ENCODE results near the gene IZUMO1R. TPM values are rescaled to one million over a fixed set of nuclear protein-coding genes. Genes with fewer than 3 reads are reported as not detected.

IZUMO1R gene
- total and polyA plus RNA-seq, 2 donors (not counting 3 experiments of a cell fraction or from before 2014, with no cell fraction given): not detected

- no peak overlapping the region for H3K9ac ChIP-seq (replicated peaks; ENCODE audit: extremely low read depth, insufficient read depth, low read length)
- no peaks in the 10 kb centered on the region for H3K36me3 ChIP-seq (ENCODE audit: control insufficient read depth in 2 of 2, extremely low read depth in 1 of 2, insufficient read depth in 2 of 2, low read length in 2 of 2)
- FAIRE-seq (no peak), DNase-seq (ENCODE audit: low read depth, low spot score) (no peak)
- CTCF ChIA-PET: no interaction called here
- H3K4me3 ChIP-seq (replicated peaks in 1 of 3; ENCODE audit: insufficient read depth in 1 of 3, low read depth in 1 of 3, low read length in 3 of 3): no peak overlapping the region
- TF ChIP-seq CTCF (IDR thresholded peaks at IDR 0.05; ENCODE audit: extremely low read depth in 1 of 2, insufficient read depth in 1 of 2, low read depth in 1 of 2, low read length in 2 of 2): no peak
- TF ChIP-seq MAX (IDR thresholded peaks at IDR 0.05; ENCODE audit: insufficient read depth, insufficient read length): no peak
- no peak for TF ChIP-seq JUN (IDR thresholded peaks at IDR 0.05; ENCODE audit: borderline replicate concordance, insufficient read depth, insufficient read length, low read depth)
- no peak for TF ChIP-seq POLR2AphosphoS5 (IDR thresholded peaks at IDR 0.05; ENCODE audit: insufficient read depth, low read depth, low read length)
- no peak for TF ChIP-seq GATA2 (IDR thresholded peaks at IDR 0.05; ENCODE audit: insufficient read depth, insufficient read length, low read depth, low read length)
- no peak for TF ChIP-seq EZH2 (IDR thresholded peaks at IDR 0.05; ENCODE audit: borderline replicate concordance, low read depth, low read length, severe bottlenecking)
- no peak for TF ChIP-seq MYC (IDR thresholded peaks at IDR 0.05; ENCODE audit: low read depth, low read length)
- TF ChIP-seq FOS (IDR thresholded peaks at IDR 0.05; ENCODE audit: borderline replicate concordance, insufficient read depth, low read length): no peak
- no peak for TF ChIP-seq POLR2A (IDR thresholded peaks at IDR 0.05; ENCODE audit: low read depth, low read length)
- no peaks in the 10 kb centered on the region for H3K4me1 ChIP-seq (ENCODE audit: control insufficient read depth, extremely low read depth, insufficient read depth, low read length)
- no peak overlapping the region for H3K4me2 ChIP-seq (ENCODE audit: insufficient read depth, low read length)
- POLR2A ChIA-PET: no interaction called here
- no TSS peak for BruUV-seq (replicated peaks)
- intact Hi-C loops (cut with micrococcal nuclease) (no loop called here), dilution Hi-C loops (cut with MboI; ENCODE audit: extremely low pct_ligation_motif_present, low sequenced_read_pairs) (no loop called here)
- H3K27me3 ChIP-seq (ENCODE audit: control insufficient read depth in 2 of 2, insufficient read depth in 2 of 2, low read length in 2 of 2): no peaks in the 10 kb centered on the region
- no peaks in the 10 kb centered on the region for H3K79me2 ChIP-seq (ENCODE audit: control insufficient read depth, insufficient read depth, low read length)
- H4K20me1 ChIP-seq (replicated peaks; ENCODE audit: control insufficient read depth, extremely low read depth, insufficient read depth, low read length): no peaks in the 10 kb centered on the region
- H3K9me3 ChIP-seq (replicated peaks; ENCODE audit: control insufficient read depth, insufficient read depth, low read length): no peaks in the 10 kb centered on the region
- H3K27ac ChIP-seq (ENCODE audit: insufficient read depth, low read depth, low read length): no peak overlapping the region
- no peak overlapping the region for H2AFZ ChIP-seq (ENCODE audit: low read depth, low read length)
- no peaks in the 10 kb centered on the region for H3K9me1 ChIP-seq (replicated peaks; ENCODE audit: control insufficient read depth, extremely low read depth, insufficient read depth, low read length)
These were observed 766 bp downstream of the IZUMO1R start for GRCh38 chr11:94305146-94305545.

Measured in endothelial cell of umbilical vein (primary cell).